Kidney glomerular epithelial cell (primary cell): ENCODE measurements around the gene SH3BP4.
A peak's percentile ranks its signal among the peaks of the same experiment; 100 is the strongest.
"Not testable (repeated sequence)": the region's sequence is repeated elsewhere in the genome, so short reads cannot be mapped to it uniquely, and the experiment has no call there.

ENCODE experiments used
- DNase-seq: peaks from one replicate; lab custom pipeline; 2025; lab: John Stamatoyannopoulos, UW

SH3BP4 gene

GRCh38 chr2:235020141-235020540 lies 68.3 kb downstream of the SH3BP4 start:
- DNase-seq: not testable (repeated sequence)

GRCh38 chr2:235021752-235022151 lies 69.9 kb downstream of the SH3BP4 start:
- peak; percentile 82 for DNase-seq

- DNase-seq: peak; percentile 57
Measured at GRCh38 chr2:235024191-235024860, 72.5 kb downstream of the SH3BP4 start.

- DNase-seq: no peak
Measured at GRCh38 chr2:235024931-235025773, 73.3 kb downstream of the SH3BP4 start.

- peak; percentile 73 for DNase-seq
Measured at GRCh38 chr2:235025800-235026536, 74.2 kb downstream of the SH3BP4 start.

- peak; percentile 37 for DNase-seq
Measured at GRCh38 chr2:235026649-235027557, 75.1 kb downstream of the SH3BP4 start.

GRCh38 chr2:235027558-235028214 lies 75.9 kb downstream of the SH3BP4 start:
- no peak for DNase-seq

- no peak for DNase-seq
Measured at GRCh38 chr2:235028646-235029045, 76.8 kb downstream of the SH3BP4 start.

GRCh38 chr2:235029054-235029453 lies 77.2 kb downstream of the SH3BP4 start:
- no peak for DNase-seq

- DNase-seq: no peak
Measured at GRCh38 chr2:235030126-235030525, 78.3 kb downstream of the SH3BP4 start.

- no peak for DNase-seq
Measured at GRCh38 chr2:235030936-235031335, 79.1 kb downstream of the SH3BP4 start.

- DNase-seq: no peak
Measured at GRCh38 chr2:235031686-235032373, 80.0 kb downstream of the SH3BP4 start.

- no peak for DNase-seq
Measured at GRCh38 chr2:235032466-235032865, 80.6 kb downstream of the SH3BP4 start.

GRCh38 chr2:235032949-235033348 lies 81.1 kb downstream of the SH3BP4 start:
- DNase-seq: no peak

- no peak for DNase-seq
Measured at GRCh38 chr2:235034265-235035118, 82.7 kb downstream of the SH3BP4 start.

- no peak for DNase-seq
Measured at GRCh38 chr2:235037604-235038166, 85.9 kb downstream of the SH3BP4 start.

- no peak for DNase-seq
Measured at GRCh38 chr2:235041221-235041917, 89.6 kb downstream of the SH3BP4 start.

- no peak for DNase-seq
Measured at GRCh38 chr2:235041918-235042575, 90.2 kb downstream of the SH3BP4 start.
